Sigmoid colon (tissue), 7 donors: ENCODE measurements around the gene RPA1. TPM values are rescaled to one million over a fixed set of nuclear protein-coding genes. Genes with fewer than 3 reads are reported as not detected.
"Not testable (repeated sequence)": the region's sequence is repeated elsewhere in the genome, so short reads cannot be mapped to it uniquely, and the experiment has no call there.

Experiments used
- DNase-seq: peaks from one replicate; pipeline ENCODE4 v3.0.0-alpha.2; 2019
- H3K27ac ChIP-seq, 4 donors: fragments of 200-600 bp; sonication (generic); one replicate each; pipeline ENCODE4 v1.5.1; 2016 to 2019; ENCODE audit warnings: mild to moderate bottlenecking in 1 of 4
- H3K27me3 ChIP-seq, 3 donors: fragments of 200-600 bp; sonication (generic); one replicate each; pipeline ENCODE4 v1.5.1; 2019; ENCODE audit warnings: mild to moderate bottlenecking in 1 of 3
- H3K36me3 ChIP-seq, 4 donors: fragments of 200-600 bp; sonication (generic); one replicate each; pipeline ENCODE4 v1.5.1; 2016 to 2019
- H3K4me1 ChIP-seq, 4 donors: fragments of 200-600 bp; sonication (generic); one replicate each; pipeline ENCODE4 v1.5.1; 2017 to 2019
- H3K4me3 ChIP-seq, 4 donors: fragments of 200-600 bp; sonication (generic); one replicate each; pipeline ENCODE4 v1.5.1; 2017 to 2019; ENCODE audit warnings: mild to moderate bottlenecking in 2 of 4, moderate library complexity in 1 of 4
- H3K9me3 ChIP-seq, 4 donors: fragments of 200-600 bp in 3 of 4; sonication (generic) in 3 of 4; one replicate each; pipeline versions ENCODE4 v1.5.1 to v1.6.1; 2013 to 2019
- CTCF ChIP-seq, 4 experiments: fragments of 450-650 bp in 3 of 4; fragments of 200-600 bp in 1 of 4; IDR thresholded peaks; one replicate each; pipeline ENCODE4 v1.5.1; 2016 to 2019; ENCODE audit warnings: antibody characterized with exemption in 4 of 4, mild to moderate bottlenecking in 3 of 4, moderate library complexity in 2 of 4
- EP300 ChIP-seq, 4 donors: sonication (generic); formaldehyde crosslinking; IDR thresholded peaks; one replicate each; pipeline ENCODE4 v1.6.1; 2017; ENCODE audit warnings: antibody characterized with exemption in 4 of 4
- POLR2A ChIP-seq, 2 donors: fragments of 450-650 bp; IDR thresholded peaks; one replicate each; pipeline ENCODE4 v1.6.1; 2016; ENCODE audit warnings: antibody characterized with exemption in 2 of 2, mild to moderate bottlenecking in 2 of 2, moderate library complexity in 2 of 2
- POLR2AphosphoS5 ChIP-seq, 4 donors: sonication (generic); formaldehyde crosslinking; IDR thresholded peaks; one replicate each; pipeline ENCODE4 v1.6.1; 2017; ENCODE audit warnings: antibody characterized with exemption in 4 of 4
- WGBS, 2 donors: extraction: QIAGEN DNeasy Blood & Tissue Kit; methylation state at CpG; one replicate each; pipeline ENCODE4 v1.1.7; 2013; 5-methylcytosine and 5-hydroxymethylcytosine counted together
- intact Hi-C: fragments of 100-400 bp; cut with DNase I; formaldehyde crosslinking; loops from one replicate; pipeline ENCODE4 v1.15.1; 2023
- polyA plus RNA-seq, 3 donors: library from polyadenylated mRNA; stranded (reverse); fragments of 200-250 nt; gene quantifications; one replicate each; pipeline ENCODE4 v1.2.3, GENCODE V29; 2013
- total RNA-seq, 4 donors: library from RNA; depleted of rRNA; stranded (reverse); fragments of >200 nt; gene quantifications; one replicate each; pipeline ENCODE4 v1.1.0, GENCODE V29; 2016
- donor health status: healthy with polysubstance abuse.
- donor health status: Bipolar disorder and iron deficiency.
- donor health status: healthy.

The RPA1 gene
- total and polyA plus RNA-seq, 7 donors = 16.2 to 46.8 (median 30.6) TPM

- 96 to 97% methylated on average over 16 of the region's 16 CpGs for WGBS, 2 donors
- H3K36me3 ChIP-seq = peaks cover 37 to 94% (median 57%) of the 10 kb centered on the region in 4 donors
Observed at GRCh38 chr17:1883536-1883935, 53.7 kb downstream of the RPA1 start.

GRCh38 chr17:1888741-1889140 lies 58.9 kb downstream of the RPA1 start:
- intact Hi-C loops = no loop called here
- TF ChIP-seq CTCF (IDR thresholded peaks at IDR 0.05) (no peak), EP300 (IDR thresholded peaks at IDR 0.05) (no peak), POLR2AphosphoS5 (IDR thresholded peaks at IDR 0.05) (no peak)
- WGBS, 2 donors = 88 to 97% methylated on average over 14 of the region's 14 CpGs
- no peak for DNase-seq
- no peaks in the 10 kb centered on the region for H3K27me3 ChIP-seq
- no peak overlapping the region for H3K27ac ChIP-seq
- H3K4me1 ChIP-seq = no peaks in the 10 kb centered on the region
- no peaks in the 10 kb centered on the region for H3K9me3 ChIP-seq
- peaks cover 17 to 98% (median 45%) of the 10 kb centered on the region in 4 donors for H3K36me3 ChIP-seq
- H3K4me3 ChIP-seq = no peak overlapping the region

More at GRCh38 chr17:1883536-1883935, 53.7 kb downstream of the RPA1 start:
- DNase-seq = no peak
- no peak overlapping the region for H3K27ac ChIP-seq
- H3K4me3 ChIP-seq = no peak overlapping the region
- TF ChIP-seq CTCF (IDR thresholded peaks at IDR 0.05) (no peak), POLR2AphosphoS5 (IDR thresholded peaks at IDR 0.05) (no peak), POLR2A (IDR thresholded peaks at IDR 0.05) (no peak), EP300 (IDR thresholded peaks at IDR 0.05) (no peak)
- H3K27me3 ChIP-seq = no peaks in the 10 kb centered on the region
- intact Hi-C loops = no loop called here
- H3K9me3 ChIP-seq = no peaks in the 10 kb centered on the region
- H3K4me1 ChIP-seq = no peaks in the 10 kb centered on the region

GRCh38 chr17:1890758-1891450 lies 61.1 kb downstream of the RPA1 start:
- H3K4me1 ChIP-seq = no peaks in the 10 kb centered on the region
- DNase-seq = no peak
- TF ChIP-seq POLR2AphosphoS5 (IDR thresholded peaks at IDR 0.05) (no peak), EP300 (IDR thresholded peaks at IDR 0.05) (no peak)
- intact Hi-C loops = no loop called here
- no peaks in the 10 kb centered on the region for H3K27me3 ChIP-seq
- H3K36me3 ChIP-seq = peaks cover 8 to 98% (median 30%) of the 10 kb centered on the region in 4 donors
- H3K9me3 ChIP-seq = no peaks in the 10 kb centered on the region
- WGBS, 2 donors = 82 to 90% methylated on average over 15 of the region's 15 CpGs
- H3K27ac ChIP-seq = no peak overlapping the region
- no peak overlapping the region for H3K4me3 ChIP-seq

- no peak for DNase-seq
- peaks cover 16 to 99% (median 41%) of the 10 kb centered on the region in 4 donors for H3K36me3 ChIP-seq
- WGBS, 2 donors = 96% methylated on average over 7 of the region's 7 CpGs
Observed at GRCh38 chr17:1894753-1895339, 65.0 kb downstream of the RPA1 start.

GRCh38 chr17:1895479-1895878 lies 65.7 kb downstream of the RPA1 start:
- H3K9me3 ChIP-seq, intact Hi-C loops, H3K27ac ChIP-seq, H3K27me3 ChIP-seq, H3K4me3 ChIP-seq, DNase-seq, H3K4me1 ChIP-seq: not testable (repeated sequence)
- peaks cover 16 to 93% (median 40%) of the 10 kb centered on the region in 4 donors for H3K36me3 ChIP-seq
- 95% methylated on average over 11 of the region's 11 CpGs for WGBS, 2 donors

More at GRCh38 chr17:1894753-1895339, 65.0 kb downstream of the RPA1 start:
- Histone ChIP-seq H3K27me3 (no peaks in the 10 kb centered on the region), H3K9me3 (no peaks in the 10 kb centered on the region), H3K4me3 (no peak overlapping the region), H3K27ac (no peak overlapping the region), H3K4me1 (no peaks in the 10 kb centered on the region)
- no peak for TF ChIP-seq POLR2A (IDR thresholded peaks at IDR 0.05)
- TF ChIP-seq EP300 (IDR thresholded peaks at IDR 0.05) = no peak
- TF ChIP-seq POLR2AphosphoS5 (IDR thresholded peaks at IDR 0.05) = no peak
- TF ChIP-seq CTCF (IDR thresholded peaks at IDR 0.05) = no peak
- intact Hi-C loops = no loop called here
